GM21447 (cell line): Measurements from ENCODE around the gene HLA-DQB1.
"Not testable (repeated sequence)": the region's sequence is repeated elsewhere in the genome, so short reads cannot be mapped to it uniquely, and the experiment has no call there.

Source experiments
- ATAC-seq: cut with Tn5 transposase; IDR thresholded peaks from one replicate; pipeline ENCODE4 v1.9.1; 2021; ENCODE audit not compliant: unreplicated experiment

Gene HLA-DQB1

GRCh38 chr6:32662836-32663235 lies 3.6 kb downstream of the HLA-DQB1 start:
- ATAC-seq = no peak

GRCh38 chr6:32662099-32662498 lies 4.4 kb downstream of the HLA-DQB1 start:
- no peak for ATAC-seq

- ATAC-seq = peak; percentile 68
Measured at GRCh38 chr6:32659856-32660595, 6.4 kb downstream of the HLA-DQB1 start.

- ATAC-seq = no peak
Measured at GRCh38 chr6:32658268-32658897, 8.1 kb downstream of the HLA-DQB1 start.

- ATAC-seq = not testable (repeated sequence)
Measured at GRCh38 chr6:32657819-32658218, 8.6 kb downstream of the HLA-DQB1 start.

- ATAC-seq = not testable (repeated sequence)
Measured at GRCh38 chr6:32657329-32657728, 9.1 kb downstream of the HLA-DQB1 start.

- no peak for ATAC-seq
Measured at GRCh38 chr6:32655203-32655710, 11.2 kb downstream of the HLA-DQB1 start.

GRCh38 chr6:32645047-32645703 lies 21.3 kb downstream of the HLA-DQB1 start:
- no peak for ATAC-seq

GRCh38 chr6:32643904-32644303 lies 22.6 kb downstream of the HLA-DQB1 start:
- ATAC-seq = no peak

GRCh38 chr6:32642720-32643106 lies 23.7 kb downstream of the HLA-DQB1 start:
- no peak for ATAC-seq

GRCh38 chr6:32641785-32642719 lies 24.4 kb downstream of the HLA-DQB1 start:
- not testable (repeated sequence) for ATAC-seq

GRCh38 chr6:32641122-32641521 lies 25.3 kb downstream of the HLA-DQB1 start:
- no peak for ATAC-seq

GRCh38 chr6:32639440-32640394 lies 26.7 kb downstream of the HLA-DQB1 start:
- no peak for ATAC-seq

GRCh38 chr6:32638532-32639219 lies 27.8 kb downstream of the HLA-DQB1 start:
- ATAC-seq = no peak

GRCh38 chr6:32637883-32638282 lies 28.6 kb downstream of the HLA-DQB1 start:
- ATAC-seq = no peak

- ATAC-seq = peak; percentile 73
Measured at GRCh38 chr6:32637219-32637880, 29.1 kb downstream of the HLA-DQB1 start, which contains the start of gene HLA-DQA1. HLA-DQA1 (plus strand) TSS chr6:32637406; CDS start chr6:32637459, 53 bp downstream.

- ATAC-seq = no peak
Measured at GRCh38 chr6:32635526-32636123, 30.8 kb downstream of the HLA-DQB1 start.

- not testable (repeated sequence) for ATAC-seq
Measured at GRCh38 chr6:32629793-32630192, 36.7 kb downstream of the HLA-DQB1 start.
